AG04450 (cell line): Measurements from ENCODE around the gene RGPD5. TPM values are rescaled to one million over a fixed set of nuclear protein-coding genes. Genes with fewer than 3 reads are reported as not detected.
"Not testable (repeated sequence)": the region's sequence is repeated elsewhere in the genome, so short reads cannot be mapped to it uniquely, and the experiment has no call there.

Experiments
- CTCF ChIA-PET: fragments of 300-600, 350-600 bp; formaldehyde crosslinking; extraction: SDS; loops from one replicate; lab custom pipeline; 2022; ENCODE audit warnings: antibody characterized with exemption, inconsistent platforms; lab: Charles Lee
- POLR2A ChIA-PET: fragments of 350-600 bp; formaldehyde crosslinking; extraction: SDS; loops from one replicate; lab custom pipeline; 2021; ENCODE audit warnings: antibody characterized with exemption, inconsistent platforms; lab: Yijun Ruan, JAX
- DNase-seq: peaks from one replicate; pipeline ENCODE4 v3.0.0-alpha.2; 2011; ENCODE audit warnings: low read depth, low spot score
- H3K27ac ChIP-seq: one replicate; pipeline ENCODE4 v1.5.1; 2012; ENCODE audit warnings: low read depth, low read length, control low read depth
- H3K27me3 ChIP-seq: one replicate; pipeline ENCODE4 v1.6.0; 2012; ENCODE audit warnings: low read length; ENCODE audit not compliant: control insufficient read depth, insufficient read depth
- H3K4me3 ChIP-seq: 2 replicates; pipeline ENCODE4 v1.5.1; 2011; ENCODE audit warnings: mild to moderate bottlenecking, low read depth, low read length, control low read depth
- H3K9me3 ChIP-seq: 2 replicates; pipeline ENCODE4 v1.5.1; 2012; ENCODE audit warnings: low read length; ENCODE audit not compliant: control insufficient read depth, insufficient read depth
- polyA plus RNA-seq: library from polyadenylated mRNA; depleted of rRNA; stranded (reverse); fragments of >200 nt; gene quantifications from 2 replicates; pipeline ENCODE4 v1.2.3, GENCODE V29; 2011

RGPD5 gene
- polyA plus RNA-seq, 1 experiment, result 8.3 TPM

GRCh38 chr2:109782446-109782993, 11.6 kb upstream of the RGPD5 start:
- H3K27ac ChIP-seq, POLR2A ChIA-PET, H3K4me3 ChIP-seq, H3K27me3 ChIP-seq, H3K9me3 ChIP-seq, CTCF ChIA-PET, DNase-seq: not testable (repeated sequence)

DNA sequence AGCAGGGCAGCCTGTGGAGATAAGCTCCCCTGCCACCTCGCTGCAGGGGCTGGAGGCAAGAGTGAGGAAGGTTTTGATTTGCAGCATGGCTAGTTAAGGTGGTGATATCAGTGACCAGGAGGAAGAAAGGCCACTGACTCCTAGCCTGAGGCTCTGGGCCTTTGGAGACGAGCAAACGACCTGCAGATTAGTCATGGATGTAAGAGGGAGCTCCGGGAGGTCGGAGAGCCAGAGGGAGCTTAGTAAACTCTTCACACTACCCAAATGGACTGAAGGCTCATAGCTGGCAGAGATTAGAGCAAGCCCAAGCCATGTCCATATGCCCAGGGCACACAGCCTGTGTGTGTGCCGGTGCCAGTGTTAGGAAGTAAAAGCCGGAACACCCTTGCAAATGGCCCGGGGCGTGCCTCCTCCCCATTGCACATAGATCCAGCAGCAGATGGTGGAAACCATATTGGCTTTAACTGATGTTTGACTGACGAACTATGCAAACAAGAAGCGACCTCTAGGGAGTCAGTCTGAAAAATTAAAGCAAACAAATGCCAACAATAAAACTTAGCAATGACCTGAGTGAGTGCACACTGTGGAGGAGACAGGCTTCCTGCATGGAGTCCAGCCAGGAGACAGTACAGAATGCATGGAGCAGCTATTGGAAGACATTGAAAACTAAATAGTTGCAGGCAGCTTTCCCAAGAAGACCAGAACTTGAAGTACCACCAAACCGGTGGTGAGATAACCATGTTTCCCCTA, 2.4 kb upstream of the RGPD5 start:
- DNase-seq, H3K9me3 ChIP-seq, CTCF ChIA-PET, H3K27me3 ChIP-seq, H3K4me3 ChIP-seq, POLR2A ChIA-PET, H3K27ac ChIP-seq: not testable (repeated sequence)

DNA sequence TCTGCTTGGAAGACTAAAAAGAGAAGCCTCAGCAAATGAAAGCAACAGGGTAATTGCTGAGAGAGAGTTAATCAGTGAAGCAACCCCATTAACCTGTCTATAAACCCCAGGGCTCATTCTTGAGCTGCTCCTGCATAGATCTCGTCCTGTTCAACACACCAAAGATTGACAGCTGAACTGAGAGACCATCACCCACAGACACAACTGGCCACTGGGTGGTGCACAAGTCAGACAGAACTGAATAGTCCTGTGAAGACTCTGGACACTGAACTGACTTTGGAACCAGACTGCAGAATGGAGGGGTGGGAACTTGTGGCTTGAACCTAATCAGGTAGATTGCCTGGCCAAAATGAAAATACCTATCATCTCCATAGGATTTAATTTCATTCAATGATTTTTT, 1.4 kb upstream of the RGPD5 start:
- CTCF ChIA-PET, H3K27ac ChIP-seq, H3K27me3 ChIP-seq, H3K4me3 ChIP-seq, POLR2A ChIA-PET, H3K9me3 ChIP-seq, DNase-seq: not testable (repeated sequence)

DNA sequence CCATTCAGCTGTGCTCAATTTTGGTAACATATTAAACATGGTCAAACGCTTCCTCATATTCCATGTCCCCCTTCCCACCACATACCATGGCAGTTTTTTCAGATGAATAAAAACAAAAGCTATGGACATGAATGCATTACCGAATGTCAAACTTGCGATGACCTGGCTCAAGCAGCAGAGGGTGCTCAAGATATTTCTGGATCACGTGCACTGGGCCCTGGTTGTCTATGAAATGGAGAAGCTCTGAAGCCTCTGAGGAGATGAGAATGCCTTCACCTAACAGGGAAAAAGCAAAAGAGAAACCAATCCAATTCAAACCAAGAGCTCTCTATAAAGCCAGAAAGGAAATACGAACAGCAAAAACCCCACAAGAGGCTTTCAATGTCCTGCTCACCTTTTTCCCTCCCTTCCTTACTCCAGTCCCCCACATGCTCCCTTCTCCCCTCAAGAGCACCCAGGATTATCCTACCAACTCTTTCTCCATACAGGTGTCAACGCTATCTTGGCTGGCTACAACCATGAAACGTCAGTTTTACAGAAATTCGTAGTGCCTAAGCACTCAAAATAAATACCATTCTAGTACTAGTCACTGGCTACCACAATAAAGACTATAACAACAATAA, 77.1 kb downstream of the RGPD5 start:
- H3K4me3 ChIP-seq, H3K27me3 ChIP-seq, H3K9me3 ChIP-seq, POLR2A ChIA-PET, CTCF ChIA-PET, DNase-seq, H3K27ac ChIP-seq: not testable (repeated sequence)

DNA sequence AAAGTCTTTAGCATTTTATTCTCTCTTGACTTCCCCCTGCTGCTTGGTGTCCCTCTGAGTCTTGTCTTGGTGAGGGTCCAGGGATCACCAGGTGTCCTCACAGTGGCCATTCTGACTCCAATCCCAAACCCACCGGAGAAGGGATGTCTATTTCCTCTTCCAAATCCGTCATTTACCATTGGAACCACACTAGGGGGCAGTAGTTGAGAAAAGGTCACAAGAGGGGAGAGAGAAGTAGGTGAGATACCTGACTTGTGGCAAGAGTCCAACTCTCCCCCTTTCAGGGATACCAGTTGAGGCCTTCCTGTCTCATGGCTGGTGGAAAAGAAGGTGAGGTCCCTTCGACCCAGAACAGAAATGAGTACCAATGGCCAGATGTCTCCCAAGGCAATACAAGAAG, 82.5 kb downstream of the RGPD5 start:
- H3K4me3 ChIP-seq, DNase-seq, H3K27me3 ChIP-seq, H3K27ac ChIP-seq, POLR2A ChIA-PET, H3K9me3 ChIP-seq, CTCF ChIA-PET: not testable (repeated sequence)

- DNase-seq, H3K9me3 ChIP-seq, H3K4me3 ChIP-seq, H3K27ac ChIP-seq, H3K27me3 ChIP-seq, POLR2A ChIA-PET, CTCF ChIA-PET: not testable (repeated sequence)
Measured at GRCh38 chr2:109882112-109882511, 88.0 kb downstream of the RGPD5 start.

DNA sequence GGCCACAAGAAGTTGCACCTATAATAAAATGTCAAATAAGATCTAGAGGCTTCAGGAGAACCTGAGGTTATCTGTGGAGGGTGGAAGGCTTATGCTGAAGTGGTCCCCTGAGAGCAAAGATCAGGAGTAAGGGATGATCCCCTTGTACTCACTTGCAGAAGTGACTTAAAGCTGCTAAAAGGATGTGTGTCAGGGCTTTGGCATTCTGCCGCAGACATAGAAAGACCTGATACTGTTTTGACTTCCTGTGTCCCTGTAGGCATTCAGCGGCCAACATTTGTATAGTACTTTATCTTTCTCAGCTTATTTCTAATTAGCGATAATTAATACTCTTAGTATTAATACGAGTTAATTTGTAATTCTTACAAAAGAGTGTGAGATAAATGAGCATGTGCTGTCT, 94.3 kb downstream of the RGPD5 start:
- H3K27ac ChIP-seq, H3K27me3 ChIP-seq, H3K9me3 ChIP-seq, POLR2A ChIA-PET, H3K4me3 ChIP-seq, DNase-seq, CTCF ChIA-PET: not testable (repeated sequence)

DNA sequence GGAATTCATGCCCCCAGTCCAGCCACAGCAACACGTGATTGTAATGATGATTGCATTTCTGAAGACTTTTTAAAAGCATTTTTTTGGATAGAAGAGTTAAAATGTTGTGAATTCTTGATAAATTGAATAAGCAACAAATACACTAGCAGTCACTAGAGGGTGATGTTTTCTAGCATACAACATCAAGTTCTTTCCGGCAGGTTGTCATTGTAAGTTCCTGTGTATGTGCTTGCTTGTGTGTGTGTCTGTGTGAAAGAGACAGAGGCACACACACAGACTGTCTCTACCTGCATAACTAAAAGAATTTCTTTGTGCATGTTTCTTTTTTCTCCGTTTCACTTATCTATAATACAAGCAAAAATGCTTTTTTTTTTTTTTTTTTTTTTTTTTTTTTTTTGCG, 95.8 kb downstream of the RGPD5 start:
- H3K9me3 ChIP-seq, H3K27me3 ChIP-seq, CTCF ChIA-PET, DNase-seq, POLR2A ChIA-PET, H3K27ac ChIP-seq, H3K4me3 ChIP-seq: not testable (repeated sequence)

DNA sequence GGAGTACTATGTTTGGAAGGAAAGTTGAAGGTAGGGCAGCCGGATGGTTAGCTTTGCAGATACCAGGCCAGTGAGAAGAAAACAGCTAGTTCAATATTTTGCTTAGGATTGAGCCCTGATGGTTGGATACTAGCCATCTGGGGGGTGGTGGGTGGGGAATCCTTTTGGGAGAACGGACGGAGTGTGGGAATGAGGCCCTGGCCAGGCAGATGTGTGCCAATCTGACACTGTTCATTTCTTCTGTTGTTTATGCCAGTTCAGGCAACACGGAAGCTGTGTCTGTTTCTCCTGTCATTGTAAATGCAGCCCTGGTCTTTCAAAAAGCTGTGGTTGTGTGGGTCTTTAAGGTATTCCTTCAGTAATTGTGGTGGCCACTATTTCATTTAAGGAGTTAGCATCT, 96.9 kb downstream of the RGPD5 start:
- DNase-seq, POLR2A ChIA-PET, H3K27ac ChIP-seq, CTCF ChIA-PET, H3K27me3 ChIP-seq, H3K4me3 ChIP-seq, H3K9me3 ChIP-seq: not testable (repeated sequence)

DNA sequence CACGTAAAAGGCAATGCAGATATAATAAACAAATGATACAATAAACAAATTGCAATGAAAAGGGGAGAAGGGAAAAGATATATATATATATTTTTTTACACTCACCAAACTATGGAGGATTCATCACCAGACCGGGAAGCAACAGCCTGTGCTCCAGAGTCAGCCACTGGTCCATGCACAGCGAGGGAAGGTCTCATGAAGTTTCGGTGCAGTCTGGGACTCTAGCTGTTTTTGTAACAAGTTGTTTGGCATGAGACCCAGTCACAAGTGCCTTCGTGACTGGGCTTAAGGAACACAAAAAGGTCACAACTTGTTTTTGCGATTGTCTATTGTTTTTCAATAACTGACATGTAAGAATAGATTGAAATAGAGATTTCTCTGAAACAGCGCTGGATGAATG, 99.6 kb downstream of the RGPD5 start:
- H3K27ac ChIP-seq, DNase-seq, CTCF ChIA-PET, H3K9me3 ChIP-seq, POLR2A ChIA-PET, H3K27me3 ChIP-seq, H3K4me3 ChIP-seq: not testable (repeated sequence)

- POLR2A ChIA-PET, H3K4me3 ChIP-seq, CTCF ChIA-PET: not testable (repeated sequence)
Measured at GRCh38 chr2:109894141-109894540, 100.0 kb downstream of the RGPD5 start.

More at GRCh38 chr2:109894141-109894540, 100.0 kb downstream of the RGPD5 start:
- not testable (repeated sequence) for H3K9me3 ChIP-seq, H3K27me3 ChIP-seq, DNase-seq, H3K27ac ChIP-seq
